GM12801 (cell line): ENCODE measurements around the gene ROBO4.

Experiments
- CTCF ChIP-seq: IDR thresholded peaks from one replicate; pipeline ENCODE4 v1.5.1; 2011; ENCODE audit warnings: control low read depth; ENCODE audit not compliant: insufficient read length; ENCODE audit errors: extremely low read depth

ROBO4 gene

GRCh38 chr11:124897674-124898262 is at the start of gene ROBO4:
Gene ROBO4, minus strand, starts transcription at chr11:124897865. Its CDS starts 70 bp downstream, at chr11:124897795.
- TF ChIP-seq CTCF, result no peak

GRCh38 chr11:124946735-124947141 is 49.1 kb upstream of the ROBO4 start:
- no peak for TF ChIP-seq CTCF

GRCh38 chr11:124945826-124946225 is 48.2 kb upstream of the ROBO4 start:
- TF ChIP-seq CTCF, result no peak

GRCh38 chr11:124944565-124944964 is 46.9 kb upstream of the ROBO4 start:
- TF ChIP-seq CTCF, result no peak

GRCh38 chr11:124943741-124944140 is 46.1 kb upstream of the ROBO4 start:
- no peak for TF ChIP-seq CTCF

- no peak for TF ChIP-seq CTCF
Measured at GRCh38 chr11:124943254-124943616, 45.6 kb upstream of the ROBO4 start.

GRCh38 chr11:124942466-124943253 is 45.0 kb upstream of the ROBO4 start:
- TF ChIP-seq CTCF, result no peak
